Activated T-cell treated with anti-CD3 and anti-CD28 coated beads for 48 hours (primary cell): ENCODE data around the gene ZNF816.
"Not testable (repeated sequence)": the region's sequence is repeated elsewhere in the genome, so short reads cannot be mapped to it uniquely, and the experiment has no call there.

Source experiments
- DNase-seq: peaks from one replicate; pipeline ENCODE4 v3.0.0-alpha.2; 2020; ENCODE audit warnings: low read depth

Gene ZNF816

GRCh38 chr19:52959613-52960295, 2.9 kb downstream of the ZNF816 start:
- DNase-seq, result no peak

DNA sequence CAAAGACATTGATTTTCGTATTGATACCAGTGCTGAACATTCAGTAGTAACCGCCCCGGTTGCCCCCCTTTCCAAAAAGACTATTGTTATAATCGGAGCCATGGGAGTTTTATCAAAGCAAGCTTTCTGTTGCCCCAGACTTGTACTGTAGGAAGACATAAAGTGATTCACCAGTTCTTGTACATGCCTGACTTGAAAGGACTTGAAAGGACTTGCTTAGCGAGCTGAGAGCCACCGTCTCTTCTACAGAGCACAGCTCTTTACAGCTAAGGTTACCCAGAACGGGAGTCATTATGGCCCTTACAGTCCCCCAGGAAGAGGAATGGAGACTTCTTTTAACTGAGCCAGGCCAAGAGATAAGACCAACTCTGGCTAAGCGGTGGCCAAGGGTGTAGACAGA, 5.1 kb downstream of the ZNF816 start:
- no peak for DNase-seq

DNA sequence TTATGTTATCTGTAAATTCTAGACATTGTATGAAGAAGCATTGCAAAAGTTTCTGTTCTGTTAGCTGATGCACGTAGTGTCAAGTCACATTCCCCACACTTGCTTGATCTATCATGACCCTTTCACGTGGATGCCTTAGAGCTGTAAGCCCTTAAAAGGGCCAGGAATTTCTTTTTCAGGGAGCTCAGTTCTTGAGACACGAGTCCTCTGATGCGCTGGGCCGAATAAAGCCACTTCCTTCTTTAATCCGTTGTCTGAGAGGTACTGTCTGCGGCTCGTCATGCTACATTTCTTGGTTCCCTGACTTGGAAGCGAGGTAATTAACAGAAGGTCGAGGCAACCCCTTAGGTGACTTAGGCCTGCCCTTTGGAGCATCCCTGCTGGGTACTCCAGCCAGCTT, 5.8 kb downstream of the ZNF816 start:
- DNase-seq, result no peak

GRCh38 chr19:52949422-52949821, 13.3 kb downstream of the ZNF816 start:
- DNase-seq, result no peak

DNA sequence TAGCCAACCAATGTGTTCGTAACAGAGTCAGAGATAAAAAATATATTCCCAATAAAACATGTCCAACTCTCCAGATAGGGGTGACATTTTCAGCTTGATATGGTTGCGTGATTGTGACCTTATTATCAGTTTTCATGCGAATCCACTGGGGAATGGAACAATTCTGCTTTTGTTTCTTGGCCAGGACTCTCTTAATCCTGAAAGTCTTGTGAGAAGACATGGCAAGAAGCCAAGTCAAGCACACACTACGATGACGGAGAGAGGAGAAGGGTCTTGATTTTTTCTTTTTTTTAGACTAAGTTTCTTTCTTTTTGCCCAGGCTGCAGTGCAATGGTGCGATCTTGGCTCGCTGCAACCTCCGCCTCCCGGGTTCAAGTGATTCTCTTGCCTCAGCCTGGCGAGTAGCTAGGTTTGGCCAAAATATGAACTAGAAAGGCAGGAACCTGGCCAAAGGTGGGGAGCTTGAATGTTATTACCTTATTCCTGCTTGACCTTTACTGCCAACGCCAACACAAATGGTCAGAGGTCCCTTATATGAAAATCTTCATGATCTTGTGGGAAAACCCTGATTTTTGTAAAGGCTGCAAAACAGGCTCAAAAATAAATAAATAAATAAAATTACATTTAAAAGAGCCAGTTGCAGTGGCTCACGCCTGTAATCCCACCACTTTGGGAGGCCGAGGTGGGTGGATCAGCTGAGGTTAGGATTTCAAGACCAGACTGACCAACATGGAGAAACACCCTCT, 14.5 kb downstream of the ZNF816 start:
- DNase-seq, result no peak

- no peak for DNase-seq
These were observed 16.1 kb downstream of the ZNF816 start for GRCh38 chr19:52946322-52947310.

DNA sequence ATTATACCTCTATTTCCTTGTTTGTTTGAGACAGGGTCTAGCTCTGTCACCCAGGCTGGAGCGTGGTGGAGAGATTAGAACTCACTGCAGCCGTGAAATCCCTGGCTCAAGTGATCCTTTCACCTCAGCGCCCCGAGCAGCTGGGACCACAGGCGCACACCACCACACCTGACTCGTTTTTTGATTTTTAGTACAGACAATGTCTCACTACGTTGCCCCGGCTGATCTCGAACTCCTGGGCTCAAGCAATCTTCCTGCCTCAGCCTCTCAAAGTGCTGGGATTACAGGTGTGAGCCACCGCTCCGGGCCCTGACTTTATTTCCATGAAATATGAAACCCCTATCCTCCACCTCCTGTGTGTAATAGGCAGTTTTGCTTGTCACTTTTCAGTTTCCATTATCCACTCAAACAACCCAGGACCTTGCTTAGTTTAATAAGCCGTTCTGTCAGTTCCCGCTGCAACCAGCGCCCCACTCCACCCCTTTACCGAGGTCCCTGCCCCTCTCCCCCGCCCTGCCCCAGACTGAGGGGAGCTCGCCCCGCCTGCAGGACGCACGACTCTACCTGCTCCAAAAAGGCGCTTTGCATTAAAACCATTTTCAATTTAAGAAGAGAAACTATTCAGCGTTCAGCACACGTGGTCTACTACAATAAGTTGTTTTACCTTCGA, 16.9 kb downstream of the ZNF816 start:
- DNase-seq, result no peak

DNA sequence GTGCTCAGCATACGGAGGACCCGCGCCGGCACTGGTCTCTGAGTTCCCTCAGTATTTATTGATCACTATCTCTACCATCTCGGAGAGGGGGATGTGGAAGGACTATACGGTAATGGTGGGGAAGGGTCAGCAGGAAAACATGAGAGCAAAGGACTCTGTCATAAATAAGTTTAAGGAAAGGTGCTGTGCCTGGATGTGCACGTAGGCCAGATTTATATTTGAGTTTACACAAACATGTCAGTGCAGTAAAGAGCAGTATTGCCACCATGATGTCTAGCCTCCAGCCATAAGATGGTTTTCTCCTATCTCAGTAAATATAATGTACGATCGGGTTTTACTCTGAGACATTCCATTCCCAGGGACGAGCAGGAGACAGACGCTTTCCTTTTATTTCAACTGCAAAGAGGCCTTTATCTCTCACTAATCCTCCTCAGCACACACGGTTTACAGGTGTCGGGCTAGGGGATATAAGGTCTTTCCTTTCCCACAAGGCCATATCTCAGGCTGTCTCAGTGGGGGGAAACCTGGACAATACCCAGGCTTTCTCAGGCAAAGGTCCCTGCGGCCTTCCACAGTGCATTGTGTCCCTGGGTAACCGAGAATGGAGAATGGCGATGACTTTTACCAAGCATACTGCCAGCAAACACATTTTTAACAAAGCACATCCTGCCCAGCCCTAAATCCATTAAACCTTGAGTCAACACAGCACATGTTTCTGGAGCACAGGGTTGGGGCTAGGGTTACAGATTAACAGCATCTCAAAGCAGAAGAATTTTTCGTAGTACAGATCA, 17.8 kb downstream of the ZNF816 start:
- DNase-seq, result not testable (repeated sequence)

DNA sequence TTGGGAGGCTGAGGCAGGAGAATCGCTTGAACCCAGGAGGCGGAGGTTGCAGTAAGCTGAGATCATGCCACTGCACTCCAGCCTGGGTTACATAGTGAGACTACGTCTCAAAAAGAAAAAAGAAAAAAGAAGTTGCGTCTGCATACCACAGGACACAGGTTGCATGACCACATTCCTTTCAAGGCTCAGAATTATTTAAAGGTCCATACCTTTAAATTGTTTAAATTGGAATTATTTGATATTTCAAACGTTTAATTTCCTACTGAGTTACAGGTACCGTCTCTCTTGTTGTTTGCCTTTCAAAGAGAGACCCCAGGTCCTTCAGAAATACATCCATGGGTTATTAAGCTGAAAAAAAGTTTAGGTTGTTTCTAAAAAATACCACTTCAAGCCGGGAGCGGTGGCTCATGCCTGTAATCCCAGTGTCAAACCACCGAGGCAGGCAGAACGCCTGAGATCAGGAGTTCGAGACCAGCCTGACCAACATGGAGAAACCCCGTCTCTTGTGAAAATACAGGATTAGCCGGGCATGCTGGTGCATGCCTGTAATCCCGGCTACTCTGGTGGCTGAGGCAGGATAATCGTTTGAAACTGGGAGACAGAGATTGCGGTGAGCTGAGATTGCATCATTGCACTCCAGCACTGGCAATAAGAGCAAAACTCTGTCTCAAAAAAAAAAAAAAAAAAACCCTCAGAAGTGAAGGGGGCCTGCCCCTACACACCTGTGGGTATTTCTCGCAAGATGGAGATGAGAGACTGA, 18.6 kb downstream of the ZNF816 start:
- no peak for DNase-seq

DNA sequence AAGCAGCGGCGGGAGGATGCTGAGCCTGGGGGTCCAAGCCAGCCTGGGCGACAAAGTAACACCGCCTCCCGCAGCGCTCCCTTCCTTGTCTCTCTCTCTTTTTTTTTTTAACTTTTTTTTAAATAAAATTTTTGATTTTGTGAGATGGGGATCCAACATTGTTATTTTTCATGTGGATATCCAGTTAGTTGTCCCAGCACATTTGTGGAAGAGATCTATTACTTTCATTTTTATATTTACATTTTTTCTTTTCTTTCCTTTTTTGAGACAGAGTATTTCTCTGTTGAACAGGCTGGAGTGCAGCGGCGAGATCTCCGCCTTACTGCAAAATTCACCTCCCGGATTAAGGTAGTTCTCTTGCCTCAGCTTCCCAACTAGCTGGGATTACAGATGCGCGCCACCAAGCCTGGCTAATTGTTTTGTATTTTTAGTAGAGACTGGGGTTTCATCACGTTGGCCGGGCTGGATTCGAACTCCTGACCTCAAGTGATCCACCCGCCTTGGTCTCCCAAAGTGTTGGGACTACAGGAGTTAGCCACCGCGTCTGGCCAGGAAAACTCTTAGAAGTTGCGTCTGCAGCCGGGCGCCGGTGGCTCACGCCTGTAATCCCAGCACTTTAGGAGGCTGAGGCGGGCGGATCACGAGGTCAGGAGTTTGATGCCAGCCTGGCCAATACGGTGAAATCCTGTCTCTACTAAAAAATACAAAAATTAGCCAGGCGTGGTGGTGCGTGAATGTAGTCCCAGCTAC, 19.4 kb downstream of the ZNF816 start:
- no peak for DNase-seq

GRCh38 chr19:52942386-52943133, 20.1 kb downstream of the ZNF816 start:
- peak; percentile 90 for DNase-seq

DNA sequence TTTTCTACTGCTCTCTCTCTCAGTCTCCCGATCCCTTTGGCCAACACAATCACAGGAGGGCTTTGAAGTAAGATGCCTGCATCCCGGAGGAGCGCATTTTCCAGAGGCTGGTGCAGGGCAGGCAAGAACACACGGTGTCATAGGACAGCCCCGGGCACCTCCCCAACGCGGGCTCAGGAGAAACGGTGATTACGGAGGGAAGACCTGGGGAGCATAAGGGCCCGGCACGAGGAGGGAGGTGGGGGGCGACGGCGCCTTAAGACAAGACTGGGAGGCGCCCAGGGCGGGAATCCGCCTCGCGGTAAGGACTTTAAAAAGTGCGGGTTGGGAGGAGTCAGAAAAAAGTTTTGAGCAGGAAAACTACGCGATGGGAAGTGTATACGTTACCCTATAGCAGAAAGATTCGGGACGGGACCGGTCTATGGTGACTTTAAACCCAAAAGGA, 20.7 kb downstream of the ZNF816 start:
- peak; percentile 8 for DNase-seq

DNA sequence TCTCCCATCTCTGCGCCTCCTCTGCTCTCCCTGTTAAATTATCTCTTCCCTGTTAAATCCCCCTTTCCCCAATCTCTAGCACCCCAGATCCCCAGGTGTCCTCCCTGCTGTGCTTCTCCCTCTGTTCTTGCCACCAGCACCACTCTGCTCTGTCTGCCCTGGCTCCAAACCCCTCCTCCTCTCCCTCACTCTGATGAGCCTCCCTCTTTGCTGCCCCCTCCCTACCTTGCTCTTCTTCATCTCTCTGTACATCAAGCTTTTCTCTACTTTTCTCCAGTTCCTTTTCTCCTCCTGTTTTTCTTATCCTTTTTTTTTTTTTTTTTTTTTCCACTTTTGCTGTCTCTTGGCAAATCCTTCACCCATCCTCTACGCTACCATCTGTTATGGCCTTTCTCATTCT, 21.2 kb downstream of the ZNF816 start:
- not testable (repeated sequence) for DNase-seq

DNA sequence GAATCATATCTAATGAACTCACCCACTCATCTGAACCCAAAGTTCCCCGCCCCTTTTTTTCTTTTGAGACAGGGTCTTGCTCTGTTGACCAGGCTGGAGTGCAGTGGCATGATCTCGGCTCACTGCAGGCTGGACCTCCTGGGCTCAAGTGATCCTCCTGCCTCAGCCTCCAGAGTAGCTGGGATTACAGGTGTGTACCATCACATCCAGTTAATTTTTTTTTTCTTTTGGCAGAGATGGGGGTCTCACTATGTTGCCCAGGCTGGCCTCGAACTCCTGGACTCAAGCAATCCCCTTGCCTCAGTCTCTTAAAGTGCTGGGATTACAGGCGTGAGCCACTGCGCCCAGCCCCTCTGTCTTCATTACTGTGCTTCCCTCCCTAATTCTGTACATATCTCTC, 21.8 kb downstream of the ZNF816 start:
- not testable (repeated sequence) for DNase-seq

DNA sequence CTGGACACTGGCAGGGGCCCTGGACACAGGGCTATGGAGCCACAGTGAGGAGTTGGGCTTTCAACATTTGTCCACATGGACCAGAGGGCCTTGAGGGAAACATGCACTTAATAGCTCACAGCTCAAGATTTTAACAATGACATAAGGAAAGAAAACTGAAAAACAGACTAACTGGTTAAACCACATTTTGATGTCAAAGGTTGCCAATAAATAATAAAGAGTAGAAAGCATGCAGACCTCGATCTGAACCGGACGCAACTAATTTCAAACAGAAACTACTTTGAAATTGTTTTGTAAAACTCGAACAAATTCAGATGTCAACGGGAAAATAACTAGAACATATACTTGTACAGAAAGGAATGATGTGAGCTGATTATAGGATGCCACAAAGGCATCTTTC, 23.9 kb downstream of the ZNF816 start:
- no peak for DNase-seq

DNA sequence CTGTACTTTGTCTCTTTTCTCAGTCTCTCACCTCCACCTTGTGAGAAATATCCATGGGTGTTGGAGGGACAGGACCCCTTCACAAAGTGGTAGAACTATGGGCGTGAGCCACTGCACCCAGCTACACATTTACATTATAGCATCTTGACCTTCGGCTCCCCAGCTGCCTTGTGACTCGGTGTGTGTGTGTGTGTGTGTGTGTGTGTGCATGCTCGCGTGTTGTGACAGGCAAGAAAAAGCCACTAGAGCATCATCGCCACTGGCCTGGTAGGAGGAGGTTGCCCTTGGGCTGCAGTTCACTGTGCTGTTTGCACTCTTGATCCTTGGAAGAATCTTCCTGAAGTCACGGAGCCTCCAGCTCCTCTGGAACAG, 25.7 kb downstream of the ZNF816 start:
- DNase-seq, result no peak

GRCh38 chr19:52936151-52936953, 26.3 kb downstream of the ZNF816 start:
- DNase-seq, result no peak

DNA sequence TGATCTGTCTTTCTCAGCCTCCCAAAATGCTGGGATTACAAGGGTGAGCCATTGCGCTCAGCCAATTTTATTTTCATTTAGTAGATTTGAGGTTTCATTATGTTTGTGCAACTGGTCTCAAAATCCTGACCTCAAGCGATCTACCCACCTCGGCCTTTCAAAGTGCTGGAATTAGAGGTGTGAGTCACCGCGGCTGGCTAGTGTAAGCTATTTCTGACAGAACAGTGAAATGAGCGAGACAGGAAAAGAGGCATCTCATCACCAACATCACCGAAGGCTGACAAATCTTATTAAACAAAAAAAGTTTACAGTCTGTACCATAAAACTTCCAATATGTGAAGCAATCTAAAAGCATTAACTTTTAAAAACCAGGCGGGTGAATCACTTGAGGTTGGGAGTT, 27.2 kb downstream of the ZNF816 start:
- DNase-seq, result no peak
